ENCODE data around the gene MCF2L2.
"Not testable (repeated sequence)": the region's sequence is repeated elsewhere in the genome, so short reads cannot be mapped to it uniquely, and the experiment has no call there.

The MCF2L2 gene

DNA sequence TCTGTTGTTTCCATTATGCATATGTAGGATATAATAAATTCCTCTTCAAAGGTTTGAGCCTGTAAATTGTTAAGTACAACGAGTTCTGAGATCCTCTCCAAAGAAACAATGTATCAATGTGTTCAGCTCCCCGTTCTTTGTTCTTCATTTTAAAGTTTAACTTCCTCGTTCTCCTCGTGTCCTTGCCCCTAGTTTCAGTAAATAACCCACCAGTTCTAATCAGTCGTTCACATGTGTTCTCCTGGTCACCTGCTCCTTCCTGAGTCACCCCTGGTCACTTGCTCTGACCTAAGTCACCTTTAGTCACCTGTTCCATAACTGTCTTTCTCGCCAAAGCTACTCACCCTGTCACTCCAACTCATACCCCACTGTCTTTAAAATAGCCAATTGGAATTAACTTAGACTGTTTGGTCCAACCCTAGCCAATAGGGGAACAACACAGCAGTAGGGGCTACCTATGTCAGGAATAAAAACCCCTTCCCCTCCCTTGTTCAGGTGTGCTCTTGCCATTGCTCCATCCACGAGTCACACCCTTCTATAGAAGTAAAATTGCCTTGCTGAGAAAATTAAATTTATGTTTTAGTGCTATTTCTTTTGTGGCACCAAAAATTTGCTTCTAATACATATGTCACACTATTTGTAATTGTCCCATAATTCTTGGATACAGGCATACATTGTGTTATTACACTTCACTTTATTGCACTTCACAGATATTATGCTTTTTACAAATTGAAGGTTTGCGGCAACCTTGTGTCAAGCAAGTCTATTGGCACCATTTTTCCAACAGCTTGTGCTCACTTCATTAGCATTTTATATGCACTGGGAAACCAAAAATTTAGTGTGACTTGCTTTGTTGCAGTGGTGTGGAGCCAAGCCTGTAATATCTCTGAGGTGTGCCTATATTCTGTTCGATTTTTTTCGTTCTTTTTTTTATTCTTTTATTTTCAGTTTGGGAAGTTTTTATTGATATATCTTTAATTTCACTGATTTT, 15.3 kb upstream of the MCF2L2 start:
- no peak for FAIRE-seq

DNA sequence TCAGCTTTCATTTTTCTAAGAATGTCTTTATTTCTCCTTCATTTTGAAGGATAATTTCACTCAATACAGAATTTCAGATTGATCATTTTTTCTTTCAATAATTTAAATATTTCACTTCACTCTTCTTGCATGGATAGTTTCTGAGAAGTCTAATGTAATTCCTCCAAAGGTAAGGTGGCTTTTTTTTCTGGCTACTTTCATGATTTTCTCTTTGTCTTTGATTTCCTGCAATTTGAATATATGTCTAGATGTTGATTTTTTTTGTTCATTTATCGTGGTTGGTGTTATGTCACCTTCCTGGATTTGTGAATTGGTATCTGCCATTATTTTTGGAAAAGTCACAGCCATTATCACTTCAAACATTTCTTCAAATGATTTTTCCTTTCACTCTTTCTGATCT, 14.6 kb upstream of the MCF2L2 start:
- no peak for FAIRE-seq

DNA sequence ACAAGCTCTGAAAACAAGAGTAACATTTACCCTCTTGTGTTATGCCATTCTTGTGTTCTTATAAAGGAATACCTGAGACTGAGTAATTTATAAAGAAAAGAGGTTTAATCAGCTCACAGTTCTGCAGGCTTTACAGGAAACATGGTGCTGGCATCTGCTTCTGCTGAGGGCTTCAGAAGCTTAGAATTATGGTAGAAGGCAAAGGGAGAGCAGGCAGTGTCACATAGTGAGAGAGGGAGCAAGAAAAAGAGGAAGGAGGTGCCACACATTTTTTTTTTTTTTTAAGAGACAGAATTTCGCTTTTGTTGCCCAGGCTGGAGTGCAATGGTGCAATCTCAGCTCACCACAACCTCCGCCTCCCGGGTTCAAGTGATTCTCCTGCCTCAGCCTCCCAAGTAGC, 12.1 kb upstream of the MCF2L2 start:
- FAIRE-seq: not testable (repeated sequence)

DNA sequence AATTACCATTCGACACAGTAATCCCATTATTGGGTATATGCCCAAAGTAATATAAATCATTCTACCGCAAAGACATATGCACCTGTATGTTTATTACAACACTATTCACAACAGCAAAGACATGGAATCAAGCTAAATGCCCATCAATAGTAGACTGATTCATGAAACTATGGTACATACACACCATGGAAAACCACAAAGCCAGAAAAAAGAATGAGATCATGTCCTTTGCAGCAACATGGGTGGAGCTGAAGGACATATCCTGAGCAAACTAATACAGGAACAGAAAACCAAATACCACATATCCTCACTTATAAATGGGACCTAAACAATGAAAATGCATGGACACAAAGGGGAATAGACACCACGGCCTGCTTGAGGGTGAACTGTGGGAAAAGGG, 11.1 kb upstream of the MCF2L2 start:
- no peak for FAIRE-seq

DNA sequence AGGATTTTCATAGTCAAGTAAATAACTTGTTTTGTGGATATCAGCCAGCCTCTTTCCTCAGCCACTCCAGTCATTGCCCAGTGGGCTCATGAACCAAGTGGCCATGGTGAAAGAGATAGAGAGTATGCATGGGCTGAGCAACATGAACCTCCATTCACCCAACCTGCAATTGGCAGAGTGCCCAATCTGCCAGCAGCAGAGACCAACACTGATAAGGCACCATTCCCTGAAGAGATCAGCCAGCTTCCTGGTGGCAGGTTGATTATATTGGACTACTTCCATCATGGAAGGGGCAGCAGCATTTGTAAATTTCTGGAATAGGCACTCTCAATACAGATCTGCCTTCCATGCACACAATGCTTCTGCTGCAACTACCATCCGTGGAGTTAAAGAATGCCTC, 10.3 kb upstream of the MCF2L2 start:
- FAIRE-seq: no peak

DNA sequence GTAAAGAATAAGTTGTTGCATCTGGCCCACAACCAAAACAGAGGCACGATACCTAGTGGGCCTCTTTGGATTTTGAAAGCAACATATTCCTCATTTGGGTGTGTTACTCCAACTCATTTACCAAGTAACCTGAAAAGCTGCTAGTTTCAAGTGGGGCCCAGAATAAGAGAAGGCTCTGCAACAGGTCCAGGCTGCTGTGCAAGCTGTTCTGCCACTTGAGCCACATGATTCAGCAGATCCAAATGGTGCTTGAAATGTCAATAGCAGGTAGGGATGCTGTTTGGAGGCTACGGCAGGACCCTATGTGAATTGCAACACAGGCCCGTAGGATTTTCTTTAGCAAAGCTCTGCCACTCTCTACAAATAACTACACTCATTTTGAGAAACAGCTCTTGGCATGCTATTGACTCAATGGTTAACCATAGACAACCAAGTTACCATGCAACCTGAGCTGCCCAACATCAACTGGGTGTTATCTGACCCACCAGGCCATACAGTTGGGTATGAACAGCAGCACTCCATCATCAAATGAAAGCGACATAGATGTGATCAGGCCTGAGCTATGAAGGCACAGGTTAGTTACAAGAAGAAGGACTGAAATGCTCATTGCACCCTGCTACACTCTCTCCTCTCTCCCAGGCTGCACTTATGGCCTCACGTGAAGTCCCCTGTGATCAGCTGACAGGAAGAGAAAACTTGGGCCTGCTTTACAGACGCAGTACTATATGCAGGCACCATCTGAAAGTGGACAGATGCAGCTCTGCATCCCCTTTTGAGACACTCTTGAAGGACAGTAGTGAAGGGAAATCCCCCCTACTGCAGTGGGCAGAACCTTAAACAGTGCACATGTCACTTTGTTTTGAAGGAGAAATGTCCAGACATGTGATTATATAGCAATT, 9.5 kb upstream of the MCF2L2 start:
- no peak for FAIRE-seq

DNA sequence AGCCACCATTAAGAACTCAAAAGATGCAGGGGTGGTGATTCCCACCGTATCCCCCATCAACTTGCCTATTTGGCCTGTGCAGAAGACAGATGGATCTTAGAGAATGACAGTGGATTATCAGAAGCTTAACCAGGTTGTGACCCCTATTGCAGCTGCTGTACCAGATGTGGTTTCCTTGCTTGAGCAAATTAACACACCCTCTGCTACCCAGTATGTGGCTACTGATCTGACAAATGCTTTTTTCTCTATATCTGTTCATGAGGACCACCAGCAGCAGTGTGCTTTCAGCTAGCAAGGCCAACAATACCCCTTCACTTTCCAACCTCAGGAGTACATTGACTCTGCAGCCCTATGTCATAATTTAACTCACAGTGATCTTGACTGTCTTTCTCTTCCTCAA, 8.6 kb upstream of the MCF2L2 start:
- FAIRE-seq: no peak

DNA sequence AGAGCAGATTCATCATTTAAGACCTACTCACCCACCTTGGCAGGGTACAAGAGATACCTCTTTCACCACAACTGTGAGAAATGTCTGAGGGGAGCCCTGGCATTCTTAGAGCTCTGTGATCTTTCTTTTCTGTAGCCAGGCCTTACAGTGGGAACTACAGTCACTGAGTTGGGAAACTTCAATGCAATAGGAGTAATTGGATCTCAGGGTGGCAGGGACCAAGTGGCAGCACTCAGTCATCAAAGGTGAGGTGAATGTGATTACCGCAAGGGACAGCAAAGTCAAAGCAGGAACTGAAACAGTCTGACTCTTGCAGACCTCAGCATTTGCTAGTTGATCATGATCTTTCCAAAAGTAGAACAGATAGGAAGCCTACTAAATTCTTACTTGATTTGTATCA, 7.2 kb upstream of the MCF2L2 start:
- no peak for FAIRE-seq

DNA sequence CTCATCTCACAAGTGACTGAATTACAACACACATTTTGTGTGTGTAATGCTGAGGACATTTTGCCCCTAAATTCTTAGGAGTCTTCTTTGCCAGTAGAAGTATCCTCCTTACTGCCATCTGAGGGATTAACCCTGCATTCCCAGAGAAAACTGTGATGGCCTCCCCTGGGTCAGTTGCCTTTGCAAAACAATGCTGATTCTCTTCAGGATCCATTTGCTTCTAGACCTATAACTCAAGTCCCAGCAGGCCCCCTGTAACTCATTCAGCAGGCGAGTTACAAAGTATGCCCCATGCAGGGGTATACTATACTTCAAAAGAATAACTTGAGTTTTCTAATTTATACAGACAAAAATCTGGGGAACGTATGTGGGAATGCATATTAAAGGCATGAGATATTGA, 6.6 kb upstream of the MCF2L2 start:
- FAIRE-seq: no peak

DNA sequence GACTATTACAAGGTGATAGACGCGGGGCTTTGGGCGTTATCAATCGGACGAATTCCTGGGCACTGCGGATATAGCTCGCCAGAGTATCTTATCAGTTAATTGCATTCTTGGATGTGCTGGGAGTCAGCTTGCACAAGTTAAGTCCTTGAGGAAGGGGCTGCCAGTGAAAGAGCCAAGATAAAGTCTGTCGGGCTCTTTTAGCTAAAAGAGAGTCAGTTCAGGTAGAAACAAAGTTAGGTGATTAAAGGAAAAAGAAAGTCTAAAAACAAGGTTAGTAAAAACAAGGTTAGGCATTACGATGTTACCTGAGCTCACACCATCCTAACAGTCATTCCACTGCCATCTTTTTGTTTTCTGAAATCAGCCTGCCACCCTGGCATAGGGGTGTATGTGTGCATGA, 6.1 kb upstream of the MCF2L2 start:
- FAIRE-seq: no peak

DNA sequence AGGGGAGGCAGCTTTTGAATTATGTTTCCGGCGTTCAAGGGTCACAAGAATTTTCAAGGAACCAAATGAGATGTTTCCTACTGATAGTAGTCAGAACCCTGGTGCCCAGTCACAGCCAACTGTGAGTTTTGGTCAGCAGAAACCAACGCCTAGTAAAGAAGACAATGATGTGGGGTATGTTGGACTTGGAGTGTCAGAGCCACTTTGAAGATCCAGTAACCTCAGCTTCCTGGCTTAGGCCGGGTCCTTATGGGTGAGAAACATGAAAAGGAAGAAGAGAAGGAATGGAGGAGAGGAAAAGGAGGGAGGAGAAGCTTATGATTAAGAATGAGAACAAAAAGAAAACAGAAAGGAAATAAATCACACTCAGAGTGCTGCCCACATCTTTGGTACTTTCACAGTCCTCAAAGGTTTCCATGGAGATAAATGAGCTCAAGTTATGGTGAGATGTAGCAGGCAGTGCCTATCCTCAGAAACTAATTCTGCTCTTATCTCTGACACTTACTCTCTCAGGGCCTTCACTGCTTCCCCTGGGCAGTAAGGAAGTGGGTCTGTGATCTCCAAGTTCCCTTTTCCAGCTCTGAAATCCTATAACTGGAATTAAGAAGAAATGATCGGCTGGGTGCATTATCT, 2.0 kb upstream of the MCF2L2 start:
- no peak for FAIRE-seq

DNA sequence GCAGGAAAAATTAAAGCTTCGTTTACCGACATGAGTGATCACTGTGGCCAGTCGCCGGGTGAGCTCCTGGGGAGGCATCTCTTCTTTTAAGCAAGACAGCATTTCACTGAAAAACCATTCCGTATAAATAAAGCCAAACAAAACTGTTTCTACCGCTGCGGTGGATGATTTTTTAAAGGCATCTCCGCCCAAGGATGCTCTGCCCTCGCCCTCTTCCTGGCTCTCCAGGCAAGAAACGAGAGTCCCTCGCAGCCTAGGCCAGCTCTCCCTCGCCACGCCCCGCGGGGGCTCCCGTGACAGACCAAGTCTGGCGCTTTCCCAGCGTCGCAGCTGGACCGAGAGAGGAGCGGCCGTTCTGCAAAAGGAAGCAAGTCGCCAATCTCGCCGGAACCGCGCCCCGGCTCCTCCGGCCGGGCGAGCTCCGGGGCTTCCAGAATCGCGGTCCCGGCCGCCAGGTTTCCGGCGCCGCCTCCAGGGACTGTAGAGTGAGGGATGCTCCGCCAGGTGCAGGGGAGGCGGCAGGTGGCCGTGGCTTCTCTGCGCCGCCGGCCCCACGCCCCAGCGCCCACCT, 458 bp downstream of the MCF2L2 start:
- FAIRE-seq: no peak

DNA sequence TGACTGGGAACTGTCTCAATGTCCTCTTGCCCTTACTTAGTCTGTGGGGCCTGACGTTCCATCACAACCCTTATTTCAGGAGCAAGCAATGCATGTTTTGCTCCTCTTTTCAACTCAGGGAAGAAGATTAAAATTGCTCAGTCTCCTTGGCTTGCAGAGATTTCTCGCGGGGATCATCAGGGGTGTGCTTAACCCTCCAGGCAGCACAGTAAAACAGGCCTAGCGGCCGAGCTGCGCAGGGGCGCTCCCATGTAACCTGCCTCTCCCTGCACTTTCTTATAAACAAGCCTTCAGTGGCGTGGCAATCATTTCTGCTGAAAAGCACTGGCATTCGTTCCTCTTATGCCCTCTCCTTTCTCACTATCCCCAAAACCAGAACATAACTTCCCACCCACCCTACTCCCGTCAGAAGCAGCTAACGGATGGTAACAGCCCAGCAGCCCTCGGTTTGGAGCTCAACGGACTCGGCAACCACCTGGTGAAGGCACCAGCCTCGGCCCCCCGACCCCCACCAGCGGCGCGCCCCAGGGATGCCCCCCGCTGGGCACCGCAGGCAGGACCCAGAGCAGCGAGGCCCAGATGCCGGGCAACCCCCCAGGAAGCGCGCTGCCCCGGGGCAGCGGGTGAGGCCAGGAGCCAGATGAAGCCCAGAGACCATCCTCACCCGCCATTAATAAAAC, 1.1 kb downstream of the MCF2L2 start:
- no peak for FAIRE-seq

DNA sequence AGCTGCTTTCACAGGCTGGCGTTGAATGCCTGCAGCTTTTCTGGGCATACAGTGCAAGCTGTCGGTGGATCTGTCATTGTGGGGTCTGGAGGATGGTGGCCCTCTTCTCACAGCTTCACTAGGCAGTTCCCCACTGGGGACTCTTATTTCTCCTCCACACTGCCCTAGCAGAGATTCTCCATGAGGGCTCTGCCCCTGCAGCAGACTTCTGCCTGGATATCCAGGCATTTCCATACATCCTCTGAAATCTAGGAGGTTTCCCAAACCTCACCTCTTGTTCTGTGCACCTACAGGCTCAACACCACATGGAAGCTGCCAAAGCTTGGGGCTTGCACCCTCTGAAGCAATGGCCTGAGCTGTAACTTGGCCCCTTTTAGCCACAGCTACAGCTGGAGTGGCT, 9.6 kb downstream of the MCF2L2 start:
- FAIRE-seq: not testable (repeated sequence)

DNA sequence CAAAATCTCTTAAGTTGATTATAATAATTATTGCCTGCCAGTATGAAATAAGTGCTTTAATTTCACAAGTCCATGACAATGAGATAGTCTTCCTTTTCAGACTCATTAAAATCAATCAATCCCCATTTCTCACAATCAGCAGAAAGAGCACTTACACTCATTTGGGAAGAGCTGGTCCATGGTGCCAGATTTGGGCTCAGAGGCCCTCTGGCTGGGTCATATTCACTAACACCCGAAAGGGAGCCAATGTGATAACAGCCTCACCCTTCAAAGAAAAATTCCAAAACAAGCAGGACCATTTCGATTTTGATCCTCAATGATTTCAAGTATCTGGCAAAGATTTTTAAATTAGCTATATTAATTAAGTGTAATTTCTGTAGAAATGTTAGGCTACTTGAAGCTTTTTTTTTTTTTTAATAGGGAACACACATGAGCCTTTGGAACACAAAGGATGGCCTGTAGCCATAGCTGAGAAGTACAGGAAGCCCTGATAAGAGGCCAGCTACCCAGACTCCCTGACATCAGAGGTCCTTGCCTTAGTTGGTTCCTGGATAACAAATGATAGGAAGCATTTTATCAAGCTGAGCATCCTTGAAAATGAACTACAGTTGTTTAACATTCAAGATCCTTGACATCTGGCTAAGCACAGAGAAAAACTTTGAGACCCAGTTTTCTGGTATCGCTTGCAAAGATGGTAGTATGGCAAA, 17.1 kb downstream of the MCF2L2 start:
- no peak for FAIRE-seq

DNA sequence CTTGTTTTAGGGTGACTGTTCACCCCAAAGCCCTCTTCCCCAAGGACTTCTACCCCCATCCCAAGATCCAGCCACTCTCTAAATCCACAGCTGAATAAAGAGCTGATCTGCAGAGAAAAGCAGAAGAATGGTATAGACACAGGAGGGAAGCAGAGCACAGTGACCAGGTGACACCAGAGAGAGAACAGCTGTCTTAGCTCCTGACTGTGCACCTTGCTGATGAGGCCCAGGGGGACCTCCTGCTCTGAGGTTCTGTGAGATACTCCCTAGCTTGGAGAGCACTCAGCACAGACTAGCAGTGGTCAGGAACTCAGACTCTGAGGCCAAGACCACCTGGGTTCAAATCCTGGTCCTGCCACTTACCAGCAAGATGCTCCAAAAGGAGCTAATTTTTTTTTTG, 17.7 kb downstream of the MCF2L2 start:
- no peak for FAIRE-seq

DNA sequence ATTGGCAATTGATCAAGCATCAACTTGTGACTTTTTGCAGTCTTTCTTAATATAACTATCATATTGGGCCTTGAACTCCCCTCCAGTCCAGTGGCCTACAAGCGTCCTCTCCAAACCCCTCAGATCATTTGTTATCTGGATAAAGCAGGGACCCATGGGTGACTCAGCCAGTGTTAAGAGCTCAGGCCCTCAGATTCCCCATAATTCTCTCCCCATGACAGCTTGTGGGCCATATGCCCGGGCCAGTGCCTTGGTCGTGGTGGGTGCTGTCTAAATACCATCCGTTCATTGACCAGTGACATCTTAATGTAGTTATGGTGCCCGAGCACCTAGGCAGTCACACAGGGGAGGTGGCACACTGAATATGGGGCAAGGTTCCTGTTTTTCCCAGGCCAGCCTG, 18.1 kb downstream of the MCF2L2 start:
- no peak for FAIRE-seq

DNA sequence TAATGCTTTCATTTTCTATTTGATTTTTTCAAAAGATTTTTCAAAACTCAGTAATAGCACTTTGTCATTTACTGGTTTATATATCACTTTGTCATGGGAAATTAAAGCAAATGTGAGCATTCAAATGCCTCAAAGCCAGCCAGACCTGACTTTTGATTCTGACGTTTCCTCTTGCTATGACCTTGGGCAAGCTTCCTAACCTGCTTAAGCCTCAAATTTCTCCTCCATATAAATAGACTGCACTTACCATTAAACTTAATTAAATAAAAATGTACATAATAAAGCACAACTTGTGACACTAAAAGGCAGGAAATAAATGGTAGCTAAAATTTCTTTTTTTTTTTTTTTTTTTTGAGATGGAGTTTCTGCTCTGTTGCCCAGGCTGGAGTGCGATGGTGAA, 19.2 kb downstream of the MCF2L2 start:
- FAIRE-seq: no peak

DNA sequence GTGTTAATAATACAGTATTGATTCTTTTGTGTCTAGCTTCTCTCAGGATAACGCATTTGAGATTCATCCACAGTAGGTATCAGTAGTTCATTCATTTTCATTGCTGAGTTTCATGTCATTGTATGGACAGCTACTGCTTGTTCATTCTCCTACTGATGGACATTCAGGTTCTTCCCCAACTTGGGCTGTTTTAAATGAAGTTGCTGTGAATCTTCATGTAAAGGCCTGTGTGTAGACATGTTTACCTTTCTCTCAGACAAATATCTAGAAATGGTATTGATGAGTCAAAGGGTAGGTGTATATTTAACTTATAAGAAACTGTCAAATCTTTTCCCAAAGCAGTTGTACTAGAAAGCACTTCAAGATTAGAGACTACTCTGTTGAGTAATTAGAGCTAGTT, 26.7 kb downstream of the MCF2L2 start:
- no peak for FAIRE-seq

DNA sequence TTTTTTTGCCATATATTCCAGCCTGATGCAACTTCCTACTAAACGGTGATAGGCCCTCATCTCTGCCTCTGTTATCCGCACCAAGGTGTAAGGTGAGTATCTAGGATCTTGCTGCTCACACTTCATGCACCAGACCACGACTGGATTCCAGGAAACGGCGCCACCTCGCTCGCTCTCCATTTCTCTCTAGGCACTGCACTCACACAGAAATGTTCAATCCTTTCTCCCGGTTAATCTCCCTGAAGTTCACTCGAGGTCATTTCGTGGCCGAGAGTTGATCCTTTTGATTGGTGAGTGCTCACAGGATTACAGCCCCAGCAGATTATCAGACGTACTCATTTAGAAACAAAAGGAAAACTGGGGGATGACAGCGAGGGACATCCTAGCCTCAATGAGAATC, 28.1 kb downstream of the MCF2L2 start:
- FAIRE-seq: no peak

DNA sequence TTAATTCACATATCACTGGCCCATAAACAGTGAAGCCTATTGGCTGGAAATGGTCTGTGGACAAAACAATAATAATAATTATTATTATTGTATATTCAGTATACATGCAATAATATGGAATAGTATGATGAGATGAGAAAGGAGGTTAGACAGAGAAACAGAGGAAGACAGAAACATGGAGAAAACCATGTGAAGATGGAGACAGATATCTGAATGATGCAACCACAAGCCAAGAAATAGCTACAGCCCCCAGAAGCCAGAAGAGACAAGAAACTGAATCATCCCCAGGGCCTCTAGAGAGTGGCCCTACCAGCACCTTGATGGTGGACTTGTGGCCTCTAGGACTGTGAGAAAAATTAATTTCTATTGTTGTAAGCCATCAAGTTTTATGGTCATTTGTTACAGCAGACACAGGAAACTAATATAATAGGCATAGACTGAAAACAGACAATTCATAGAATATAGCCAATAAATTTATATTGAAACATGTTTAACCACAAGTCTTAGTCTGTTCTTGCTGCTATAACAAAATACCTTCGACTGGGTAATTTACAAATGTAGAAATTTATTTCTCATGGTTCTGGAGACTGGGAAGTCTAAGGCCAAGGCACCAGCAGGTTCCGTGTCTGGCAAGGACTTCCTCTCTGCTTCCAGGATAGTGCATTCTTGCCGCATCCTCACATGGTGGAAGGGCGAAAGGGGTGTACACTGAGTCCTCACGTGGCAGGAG, 31.6 kb downstream of the MCF2L2 start:
- no peak for FAIRE-seq
